Prostate gland (tissue), 2 donors: ENCODE measurements around the gene POU2AF2.

ENCODE experiments used
- POLR2A ChIP-seq: fragments of 450-650 bp; IDR thresholded peaks from one replicate; pipeline ENCODE4 v1.6.1; 2016; ENCODE audit warnings: antibody characterized with exemption, mild to moderate bottlenecking
- TF ChIP-seq, protein P1 (sequence below), 4 experiments: fragments of 200-600 bp in 2 of 4; fragments of 450-650 bp in 2 of 4; sonication (generic) in 2 of 4; IDR thresholded peaks; 1 replicate in 3 of 4; 2 replicates in 1 of 4; pipeline ENCODE4 v1.5.1; 2016 to 2019; ENCODE audit warnings: antibody characterized with exemption in 4 of 4, mild to moderate bottlenecking in 2 of 4, moderate library complexity in 2 of 4

DNA sequence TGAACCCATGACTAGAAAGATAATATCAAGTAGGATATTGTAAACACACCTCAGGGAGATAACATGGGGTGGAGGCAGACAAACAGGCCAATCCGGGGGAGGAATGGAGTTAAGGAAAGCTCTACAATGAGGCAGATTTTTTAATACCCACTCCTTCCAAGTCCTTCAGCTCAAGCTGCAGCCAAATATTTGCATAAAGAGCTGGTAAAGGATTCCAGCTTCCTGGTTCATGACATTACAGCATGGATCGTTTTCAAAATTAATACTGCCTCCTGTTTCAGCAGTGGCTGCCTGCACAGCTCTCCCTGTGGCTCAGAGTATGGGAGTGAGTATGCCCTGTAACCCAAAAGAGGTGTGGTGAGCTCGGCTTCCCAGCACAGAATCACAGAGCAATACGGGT is 57.9 kb downstream of the POU2AF2 start:
- TF ChIP-seq, protein P1, sequence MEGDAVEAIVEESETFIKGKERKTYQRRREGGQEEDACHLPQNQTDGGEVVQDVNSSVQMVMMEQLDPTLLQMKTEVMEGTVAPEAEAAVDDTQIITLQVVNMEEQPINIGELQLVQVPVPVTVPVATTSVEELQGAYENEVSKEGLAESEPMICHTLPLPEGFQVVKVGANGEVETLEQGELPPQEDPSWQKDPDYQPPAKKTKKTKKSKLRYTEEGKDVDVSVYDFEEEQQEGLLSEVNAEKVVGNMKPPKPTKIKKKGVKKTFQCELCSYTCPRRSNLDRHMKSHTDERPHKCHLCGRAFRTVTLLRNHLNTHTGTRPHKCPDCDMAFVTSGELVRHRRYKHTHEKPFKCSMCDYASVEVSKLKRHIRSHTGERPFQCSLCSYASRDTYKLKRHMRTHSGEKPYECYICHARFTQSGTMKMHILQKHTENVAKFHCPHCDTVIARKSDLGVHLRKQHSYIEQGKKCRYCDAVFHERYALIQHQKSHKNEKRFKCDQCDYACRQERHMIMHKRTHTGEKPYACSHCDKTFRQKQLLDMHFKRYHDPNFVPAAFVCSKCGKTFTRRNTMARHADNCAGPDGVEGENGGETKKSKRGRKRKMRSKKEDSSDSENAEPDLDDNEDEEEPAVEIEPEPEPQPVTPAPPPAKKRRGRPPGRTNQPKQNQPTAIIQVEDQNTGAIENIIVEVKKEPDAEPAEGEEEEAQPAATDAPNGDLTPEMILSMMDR (IDR thresholded peaks at IDR 0.05) = no peak
- peak; percentile 60 for TF ChIP-seq POLR2A
